Mucosa of descending colon (tissue), 3 donors: ENCODE results near the gene NFIA. TPM values are rescaled to one million over a fixed set of nuclear protein-coding genes. Genes with fewer than 3 reads are reported as not detected.

Experiments used
- ATAC-seq: fragments of 200-7000 bp; cut with Tn5 transposase; one replicate; pipeline ENCODE4 v1.9.1; 2020; ENCODE audit warnings: mild to moderate bottlenecking, moderate library complexity
- DNase-seq, 3 donors: peaks; one replicate each; pipeline ENCODE4 v3.0.0-alpha.2; 2020
- H3K36me3 ChIP-seq: fragments of 200-600 bp; one replicate; pipeline ENCODE4 v1.8.0; 2021; ENCODE audit warnings: low read depth, mild to moderate bottlenecking
- H3K4me1 ChIP-seq: fragments of 200-600 bp; one replicate; pipeline ENCODE4 v1.8.0; 2021; ENCODE audit warnings: low read depth, mild to moderate bottlenecking
- H3K4me3 ChIP-seq: fragments of 200-600 bp; one replicate; pipeline ENCODE4 v1.8.0; 2021; ENCODE audit warnings: mild to moderate bottlenecking
- H3K9me3 ChIP-seq: fragments of 200-600 bp; one replicate; pipeline ENCODE4 v1.8.0; 2021; ENCODE audit warnings: mild to moderate bottlenecking
- CTCF ChIP-seq: fragments of 200-600 bp; IDR thresholded peaks from one replicate; pipeline ENCODE4 v1.8.0; 2022; ENCODE audit warnings: antibody characterized with exemption, mild to moderate bottlenecking
- intact Hi-C, 2 donors: fragments of 100-400 bp; cut with DNase I in 1 of 2; cut with micrococcal nuclease in 1 of 2; formaldehyde crosslinking; loops; one replicate each; pipeline versions ENCODE4 v1.11.0 to v1.11.1; 2022; cut with DNase I, micrococcal nuclease
- total RNA-seq, 3 donors: library from RNA; stranded (reverse); fragmentation: NEBNext Ultra II Directional in 2 of 3; extraction: Animal tissue kit (Norgen Biotek cat#: 25700) in 2 of 3; gene quantifications; one replicate each; pipeline versions ENCODE4 v1.2.1 to v1.2.4, GENCODE V29; 2021 to 2023
- donor health status: DM: no; HTN: no; CAD: no; lungs with moderate emphysema.
- donor health status: DM: no; HTN: no; CAD: no.
- donor health status: DM: no; HTN: yes; CAD: no.

NFIA gene
- total RNA-seq, 3 donors from 2014 or later = 46.4 to 145 (median 51.1) TPM

GRCh38 chr1:61504305-61504704 lies 421.9 kb downstream of the NFIA start:
- intact Hi-C loops = no loop called here
- no peak for ATAC-seq
- no peak for TF ChIP-seq CTCF
- Histone ChIP-seq H3K4me1 (no peaks in the 10 kb centered on the region), H3K9me3 (no peaks in the 10 kb centered on the region), H3K36me3 (no peaks in the 10 kb centered on the region), H3K4me3 (no peak overlapping the region)
- no peak for DNase-seq

- ATAC-seq = no peak
- intact Hi-C loops = no loop called here
- Histone ChIP-seq H3K9me3 (no peaks in the 10 kb centered on the region), H3K4me3 (no peak overlapping the region), H3K36me3 (no peaks in the 10 kb centered on the region), H3K4me1 (no peaks in the 10 kb centered on the region)
- DNase-seq = no peak
- TF ChIP-seq CTCF = no peak
These were observed 422.6 kb downstream of the NFIA start for GRCh38 chr1:61504852-61505390.

- no peak for ATAC-seq
- Histone ChIP-seq H3K4me3 (no peak overlapping the region), H3K36me3 (no peaks in the 10 kb centered on the region), H3K9me3 (no peaks in the 10 kb centered on the region), H3K4me1 (no peaks in the 10 kb centered on the region)
- TF ChIP-seq CTCF = no peak
- no peak for DNase-seq
- intact Hi-C loops = no loop called here
These were observed 423.9 kb downstream of the NFIA start for GRCh38 chr1:61506236-61506635.

GRCh38 chr1:61506944-61507500 lies 424.7 kb downstream of the NFIA start:
- no peaks in the 10 kb centered on the region for H3K9me3 ChIP-seq
- H3K36me3 ChIP-seq = no peaks in the 10 kb centered on the region
- no peak overlapping the region for H3K4me3 ChIP-seq
- no peak for TF ChIP-seq CTCF
- ATAC-seq = no peak
- H3K4me1 ChIP-seq = no peaks in the 10 kb centered on the region
- intact Hi-C loops = no loop called here
- no peak for DNase-seq
